GM18505 (cell line): ENCODE measurements around the gene MYBBP1A.

ENCODE experiments used
- ATAC-seq: cut with Tn5 transposase; IDR thresholded peaks from one replicate; pipeline ENCODE4 v1.9.1; 2021; ENCODE audit not compliant: unreplicated experiment
- POLR2A ChIP-seq: IDR thresholded peaks from 4 replicates; pipeline ENCODE4 v1.6.1; 2011; ENCODE audit warnings: borderline replicate concordance; ENCODE audit not compliant: insufficient read depth, insufficient read length; ENCODE audit errors: extremely low read depth

MYBBP1A gene

DNA sequence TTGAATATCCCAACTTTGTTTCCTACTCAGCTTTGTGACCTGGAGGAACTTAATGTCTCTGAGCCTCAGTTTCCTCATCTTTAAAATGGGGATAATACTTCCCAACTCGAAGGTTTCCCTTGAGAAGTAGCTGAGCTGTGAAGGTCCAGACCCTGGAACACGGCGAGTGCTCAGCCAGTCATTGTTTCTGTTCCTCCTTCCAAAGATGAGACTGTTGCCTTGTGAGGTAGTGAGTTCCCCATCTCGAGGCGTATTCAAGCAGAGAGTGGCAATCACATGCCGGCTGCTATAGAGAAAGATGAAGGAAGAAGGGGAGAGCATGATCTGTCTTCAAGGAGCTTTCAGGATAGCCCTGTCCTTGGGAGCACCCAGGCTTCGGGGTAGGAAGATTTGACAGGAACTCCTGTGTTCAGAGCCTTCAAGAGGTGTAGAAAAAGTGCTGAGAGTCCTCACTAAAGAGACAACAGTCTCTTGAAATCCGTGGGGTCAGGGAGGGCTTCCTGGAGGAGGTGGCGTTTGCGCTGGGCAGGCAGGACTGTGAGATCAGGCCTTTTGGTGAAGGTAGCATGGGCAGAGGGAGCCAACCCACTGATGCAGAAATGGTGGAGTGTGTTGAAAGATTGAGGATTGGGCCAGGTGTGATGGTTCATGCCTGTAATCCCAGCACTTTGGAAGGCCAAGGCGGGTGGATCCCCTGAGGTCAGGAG is 29.3 kb downstream of the MYBBP1A start:
- no peak for ATAC-seq
- TF ChIP-seq POLR2A: no peak

DNA sequence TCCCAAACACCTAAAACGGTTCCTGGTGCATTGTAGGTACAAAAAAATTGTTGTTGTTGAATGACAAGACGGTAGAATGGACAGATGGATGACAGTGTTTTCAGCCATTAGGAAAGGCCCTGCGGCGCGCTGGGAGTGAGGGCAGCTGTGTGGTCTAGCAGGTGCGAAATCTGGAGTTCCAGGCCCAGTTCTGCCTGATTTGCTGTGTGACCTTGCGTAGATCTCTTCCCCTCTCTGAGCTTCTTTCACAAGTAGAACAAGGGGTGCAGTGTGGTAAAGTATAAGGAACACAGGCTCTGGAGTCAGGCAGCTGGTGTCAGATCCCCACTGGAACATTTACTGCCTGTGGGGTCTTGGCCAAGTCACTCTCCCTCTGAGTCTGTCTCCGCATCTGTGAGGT is 31.2 kb downstream of the MYBBP1A start:
- ATAC-seq: no peak
- TF ChIP-seq POLR2A: no peak

DNA sequence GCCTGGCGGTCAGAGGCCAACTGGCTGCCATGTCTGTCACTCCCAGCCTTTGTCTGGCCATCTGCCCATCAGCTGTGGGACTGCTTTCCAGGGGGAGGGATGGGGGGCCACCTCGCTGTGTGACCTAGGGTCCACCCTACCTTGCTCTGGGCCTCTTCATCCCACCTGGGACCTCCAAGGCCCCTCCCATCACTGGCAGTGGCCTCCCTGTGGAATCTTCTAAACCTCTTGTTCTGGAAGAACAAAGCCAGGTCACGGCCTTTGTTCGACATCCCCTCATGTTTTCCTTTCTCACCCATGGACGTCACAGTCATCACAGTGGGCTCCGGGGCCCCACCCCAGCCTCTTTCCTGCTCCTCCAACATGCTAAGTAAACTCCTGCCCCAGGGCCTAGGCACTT is 32.5 kb downstream of the MYBBP1A start:
- ATAC-seq: no peak
- no peak for TF ChIP-seq POLR2A

DNA sequence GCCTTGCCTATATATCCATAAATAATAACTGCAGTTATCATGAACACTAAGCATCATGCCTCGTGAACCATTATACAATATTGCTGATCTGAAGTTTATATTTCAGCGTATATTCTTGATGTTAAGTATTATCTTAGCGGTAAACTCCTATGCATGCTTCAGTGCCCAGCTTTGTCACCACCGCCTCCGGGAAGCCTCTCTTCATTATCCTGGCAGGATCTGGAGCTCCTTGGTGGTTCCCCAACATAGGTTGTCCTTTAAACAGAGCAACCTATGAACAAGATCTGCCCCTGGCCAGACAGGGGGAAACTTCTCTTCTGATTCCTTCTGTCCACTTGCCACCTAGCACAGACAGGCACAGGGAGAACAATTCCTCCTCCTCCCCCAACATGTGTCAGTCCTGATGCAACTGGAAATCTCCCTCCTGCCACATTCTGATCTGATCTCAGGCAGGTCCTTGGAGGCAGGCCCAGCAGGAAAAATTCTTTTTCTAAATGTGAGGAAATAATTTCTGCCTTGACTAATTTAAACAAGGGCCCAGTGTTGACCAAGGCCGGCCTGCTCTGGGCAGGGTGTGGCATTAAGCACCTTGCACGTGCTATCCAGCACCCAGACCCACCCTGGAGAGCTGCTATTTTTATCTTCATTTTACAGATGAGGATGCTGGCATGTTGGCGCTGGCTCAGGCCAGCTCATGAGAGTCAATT is 34.1 kb downstream of the MYBBP1A start:
- no peak for TF ChIP-seq POLR2A
- no peak for ATAC-seq

DNA sequence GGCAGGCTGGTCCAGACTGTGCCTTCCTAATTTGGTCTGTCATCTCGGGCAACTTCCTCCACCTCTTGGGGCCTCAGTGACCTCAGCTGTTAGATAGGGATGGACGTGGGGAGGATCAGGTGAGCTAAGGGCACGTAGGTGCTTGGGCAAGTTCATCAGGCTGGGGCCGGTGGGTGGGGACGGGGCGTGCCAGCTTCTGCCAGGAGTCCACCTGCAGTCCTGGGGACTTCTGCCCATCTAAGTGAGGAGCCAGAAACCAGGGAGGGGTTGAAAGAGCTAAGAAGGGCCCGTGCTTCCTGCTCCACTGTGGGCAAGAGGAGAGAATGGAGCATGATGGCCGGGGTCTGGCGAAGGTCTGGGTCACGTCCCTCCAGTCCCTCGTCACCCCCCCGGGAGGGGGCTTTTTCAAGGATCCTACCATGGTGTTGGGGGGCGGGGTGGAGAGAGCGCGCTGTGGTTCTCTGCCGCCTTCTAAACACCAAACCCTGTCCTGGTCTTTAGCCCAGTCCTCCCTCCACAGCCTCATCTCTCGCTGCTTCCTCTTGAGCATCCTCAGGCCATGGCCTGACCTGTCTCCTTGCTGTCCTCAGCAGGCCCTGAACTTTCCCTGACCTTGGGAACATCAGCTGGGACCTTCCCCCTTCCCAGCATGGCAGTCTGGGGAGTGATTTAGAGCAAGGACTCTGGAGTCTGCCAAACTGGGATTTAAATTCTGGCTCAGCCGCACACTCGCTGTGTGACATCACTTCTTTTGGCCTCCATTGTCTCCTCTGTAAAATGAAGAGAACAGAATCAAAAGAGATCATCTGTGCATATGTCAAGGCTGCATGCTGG is 34.9 kb downstream of the MYBBP1A start:
- ATAC-seq: no peak
- TF ChIP-seq POLR2A: no peak

DNA sequence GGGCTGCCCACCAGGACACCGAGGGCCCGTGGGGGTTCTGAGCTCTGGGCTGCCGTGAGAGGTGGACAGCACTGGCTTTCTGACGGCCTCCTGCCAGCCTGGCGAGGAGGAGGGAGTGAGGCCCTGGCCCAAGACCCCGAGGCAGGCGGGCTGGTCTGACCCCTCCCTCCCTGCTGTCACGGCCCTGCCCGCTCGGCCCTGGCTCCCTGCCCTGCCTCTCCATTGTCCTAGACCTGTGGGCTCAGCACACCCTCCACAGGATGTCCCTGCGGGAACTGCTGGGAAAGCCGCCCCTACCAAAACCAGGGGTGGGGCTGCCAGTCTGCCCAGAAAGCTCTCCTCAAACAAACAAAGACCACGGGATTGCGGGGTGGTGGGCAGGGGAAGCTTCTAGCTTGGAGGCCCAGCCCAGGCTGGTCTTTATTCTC is 35.8 kb downstream of the MYBBP1A start:
- no peak for ATAC-seq
- no peak for TF ChIP-seq POLR2A

DNA sequence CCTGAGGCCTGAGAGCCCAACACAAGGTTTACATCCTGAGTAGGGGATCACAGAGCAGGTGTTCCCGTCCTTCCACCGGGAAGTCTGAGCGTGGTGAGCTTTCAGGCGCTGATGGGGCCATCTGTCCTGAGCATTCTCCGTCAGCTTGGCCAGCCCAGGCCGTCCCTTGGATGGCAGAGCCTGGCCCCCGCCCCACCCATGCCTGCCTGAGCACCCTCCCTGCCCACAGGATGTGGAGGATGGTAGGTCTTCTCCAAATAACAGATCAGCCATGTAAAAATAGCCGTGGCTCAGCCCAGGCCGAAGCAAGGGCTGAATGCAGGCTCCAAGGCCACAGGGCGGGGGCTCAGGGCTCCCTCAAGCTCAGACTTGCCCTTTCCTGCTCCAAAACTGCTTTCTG is 36.3 kb downstream of the MYBBP1A start:
- no peak for TF ChIP-seq POLR2A
- no peak for ATAC-seq

DNA sequence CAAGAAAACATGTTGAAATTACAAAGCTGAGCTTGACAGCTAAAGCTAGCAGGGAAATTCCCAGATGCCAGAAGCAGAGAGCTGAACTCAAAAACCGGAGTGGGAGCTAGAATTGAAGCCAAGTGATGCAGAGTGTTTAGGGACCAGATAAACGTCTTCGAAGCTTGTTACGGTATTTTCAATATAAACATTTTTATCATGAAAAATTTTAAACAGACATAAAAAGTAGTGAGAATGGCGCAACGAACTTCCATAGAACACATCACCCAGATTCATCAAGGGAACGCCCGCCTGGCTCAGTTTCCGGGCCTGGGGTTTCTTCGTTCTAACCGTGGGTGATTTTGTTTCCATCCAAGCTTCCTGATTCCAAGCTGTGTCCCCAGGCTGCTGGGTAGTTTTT is 38.4 kb downstream of the MYBBP1A start:
- no peak for TF ChIP-seq POLR2A
- ATAC-seq: no peak

DNA sequence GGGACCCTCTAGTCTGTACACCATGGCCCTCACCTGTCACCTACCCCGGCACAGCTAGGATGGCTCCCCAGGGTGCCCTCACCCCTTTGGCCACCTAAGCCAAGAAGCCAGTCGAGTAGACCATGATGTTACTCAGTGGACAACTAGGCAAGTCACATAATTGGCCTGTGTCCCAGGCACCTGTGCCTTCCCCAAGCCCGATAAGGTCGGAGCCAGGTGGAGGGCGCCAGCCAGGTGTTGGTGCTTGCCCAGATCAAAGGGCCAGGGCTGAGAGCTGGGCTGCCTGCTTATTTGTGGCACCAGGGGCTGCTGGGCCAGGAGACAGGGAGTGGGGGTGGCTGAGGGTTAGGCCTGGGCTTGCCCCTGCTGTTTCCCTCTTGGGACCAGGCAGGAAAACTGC is 39.7 kb downstream of the MYBBP1A start:
- no peak for ATAC-seq
- no peak for TF ChIP-seq POLR2A

DNA sequence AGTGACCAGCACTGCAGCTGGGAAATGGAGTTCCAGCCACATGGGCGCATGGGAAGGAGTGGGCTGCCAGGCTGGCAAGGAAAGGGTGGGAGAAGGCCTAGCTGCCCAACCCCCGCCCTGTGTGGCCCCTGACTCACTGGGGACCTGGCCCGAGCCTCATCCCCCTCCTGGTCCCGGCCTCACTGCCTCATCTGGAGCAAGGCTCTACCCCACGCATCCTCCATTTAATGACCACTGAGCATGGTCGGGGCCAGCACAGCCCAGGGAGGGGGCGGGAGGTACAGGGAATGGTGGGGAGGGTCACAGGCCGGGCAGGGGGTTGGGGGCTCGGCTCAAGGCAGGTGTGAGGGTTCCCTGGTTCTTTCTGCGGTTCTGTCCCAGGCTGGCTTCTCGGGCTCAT is 40.4 kb downstream of the MYBBP1A start:
- no peak for ATAC-seq
- TF ChIP-seq POLR2A: no peak

DNA sequence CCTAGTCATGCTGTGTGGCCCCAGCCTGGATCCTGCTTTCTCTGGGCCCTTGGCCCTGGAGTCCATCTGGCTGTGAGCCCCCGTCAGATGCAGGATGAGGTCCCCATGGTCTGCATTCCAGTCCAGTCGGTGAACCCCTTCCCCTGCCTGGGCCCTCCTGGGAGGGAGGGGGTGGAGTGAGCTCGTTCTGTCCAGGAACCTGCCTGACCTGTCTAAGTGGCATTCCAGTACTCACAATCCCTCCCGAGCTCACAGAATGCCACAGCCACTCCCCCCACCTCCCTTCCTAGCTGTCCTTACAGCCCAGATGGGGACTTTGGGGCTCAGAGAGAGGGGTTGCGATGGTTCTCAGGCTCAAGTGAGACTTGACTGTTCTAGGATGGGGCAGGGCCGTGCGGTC is 41.0 kb downstream of the MYBBP1A start:
- no peak for ATAC-seq
- TF ChIP-seq POLR2A: no peak

DNA sequence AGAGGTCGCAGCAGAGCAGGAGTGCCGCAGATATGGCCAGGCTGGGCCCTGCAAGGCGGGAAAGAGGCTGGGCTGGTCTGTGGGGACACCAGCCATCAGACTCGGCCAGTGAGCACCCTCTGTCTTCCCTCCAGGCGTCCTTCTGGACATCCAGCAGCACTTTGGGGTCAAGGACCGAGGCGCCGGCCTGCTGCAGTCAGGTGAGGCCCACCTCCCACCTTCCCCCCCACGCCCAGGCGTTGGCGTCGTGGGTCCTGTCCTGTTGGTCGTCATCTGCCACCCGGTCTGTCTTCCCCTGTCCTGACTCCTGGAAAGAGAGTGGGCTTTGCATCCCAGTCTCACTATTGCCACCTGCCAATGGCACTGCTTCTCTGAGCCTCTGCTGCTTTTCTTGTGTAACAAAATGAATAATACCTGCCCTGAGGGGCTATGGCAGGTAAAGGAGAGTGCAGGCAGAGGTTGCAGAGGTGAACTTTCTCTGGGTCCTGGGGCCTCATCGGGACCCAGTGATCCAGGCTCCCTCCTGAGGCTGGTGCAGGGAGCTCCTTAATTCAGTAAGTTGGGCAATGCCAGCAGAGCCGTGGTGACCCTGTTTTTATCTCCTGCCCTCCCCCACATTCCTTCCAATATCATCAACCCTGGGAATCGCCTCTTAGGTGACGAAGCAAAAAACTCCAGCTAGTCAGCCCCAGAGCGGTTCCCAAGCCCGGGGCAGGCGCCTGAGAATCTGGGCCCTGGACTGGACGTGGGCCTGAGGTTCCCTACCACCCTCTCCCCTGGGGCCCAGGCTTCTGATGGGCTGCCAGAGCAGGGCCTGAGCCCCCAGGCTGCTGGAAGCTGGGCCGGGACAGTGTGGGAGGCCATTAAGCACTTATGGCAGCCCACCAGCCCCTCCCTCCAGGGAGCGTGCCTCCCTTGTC is 41.8 kb downstream of the MYBBP1A start:
- TF ChIP-seq POLR2A: no peak
- no peak for ATAC-seq
